CMK (cell line): Measurements from ENCODE around the gene FGGY.
"Not testable (repeated sequence)": the region's sequence is repeated elsewhere in the genome, so short reads cannot be mapped to it uniquely, and the experiment has no call there.

ENCODE experiments used
- DNase-seq: peaks from one replicate; pipeline ENCODE4 v3.0.0-alpha.2; 2010; ENCODE audit warnings: low read depth

FGGY gene

DNA sequence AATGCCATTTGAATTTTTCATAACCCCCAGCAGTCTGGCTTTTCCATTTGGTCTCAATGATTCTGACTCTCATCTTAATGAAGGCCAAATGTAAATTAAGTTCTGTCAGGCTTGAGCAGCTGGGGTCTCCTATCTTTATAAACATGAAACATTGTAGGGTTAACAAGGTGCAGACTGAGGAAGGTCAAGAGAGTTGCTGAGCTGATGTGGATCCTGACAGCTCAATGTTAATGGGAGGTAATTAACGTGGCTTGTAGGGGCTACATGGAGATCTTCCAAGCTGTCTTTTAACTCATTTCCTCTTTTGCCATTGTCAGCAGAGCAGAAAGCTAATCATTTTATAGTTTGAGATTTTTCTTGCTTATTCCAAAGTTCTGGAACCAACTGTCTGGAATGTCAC lies 55.2 kb downstream of the FGGY start:
- no peak for DNase-seq

DNA sequence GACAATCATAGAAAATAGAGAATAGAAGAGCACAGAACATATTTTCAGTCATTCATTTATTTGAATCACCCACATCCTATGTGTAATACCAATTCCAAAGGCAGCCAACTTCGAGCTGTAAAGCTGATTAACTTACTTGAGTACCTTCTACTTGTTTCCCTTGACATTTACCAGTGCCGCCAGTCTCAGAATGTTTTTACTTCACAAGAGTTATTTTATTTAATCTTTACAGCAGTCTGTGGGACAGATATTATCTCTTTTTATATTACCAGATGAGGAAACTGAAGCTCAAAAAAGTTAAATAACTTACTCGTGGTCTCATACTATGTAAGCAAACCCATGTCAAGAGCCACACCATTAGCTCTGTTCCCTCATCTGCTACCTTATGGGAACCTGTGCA lies 56.6 kb downstream of the FGGY start:
- no peak for DNase-seq

DNA sequence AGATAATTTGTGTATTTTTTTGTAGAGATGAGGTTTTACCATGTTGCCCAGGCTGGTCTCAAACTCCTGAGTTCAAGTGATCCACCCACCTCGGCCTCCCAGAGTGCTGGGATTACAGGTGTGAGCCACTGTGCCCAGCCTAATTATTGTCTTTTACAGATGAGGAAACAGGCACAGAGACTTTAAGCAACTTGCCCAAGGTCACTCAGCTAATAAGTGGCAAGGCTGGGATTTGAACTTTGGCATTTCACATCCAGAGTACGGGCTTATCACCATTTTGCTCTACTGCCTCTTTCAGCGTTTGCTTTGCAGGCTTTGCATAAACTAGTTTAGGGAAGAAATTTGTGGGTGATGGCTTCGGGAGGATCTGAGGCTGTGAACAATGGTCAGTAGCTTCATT lies 57.3 kb downstream of the FGGY start:
- not testable (repeated sequence) for DNase-seq

DNA sequence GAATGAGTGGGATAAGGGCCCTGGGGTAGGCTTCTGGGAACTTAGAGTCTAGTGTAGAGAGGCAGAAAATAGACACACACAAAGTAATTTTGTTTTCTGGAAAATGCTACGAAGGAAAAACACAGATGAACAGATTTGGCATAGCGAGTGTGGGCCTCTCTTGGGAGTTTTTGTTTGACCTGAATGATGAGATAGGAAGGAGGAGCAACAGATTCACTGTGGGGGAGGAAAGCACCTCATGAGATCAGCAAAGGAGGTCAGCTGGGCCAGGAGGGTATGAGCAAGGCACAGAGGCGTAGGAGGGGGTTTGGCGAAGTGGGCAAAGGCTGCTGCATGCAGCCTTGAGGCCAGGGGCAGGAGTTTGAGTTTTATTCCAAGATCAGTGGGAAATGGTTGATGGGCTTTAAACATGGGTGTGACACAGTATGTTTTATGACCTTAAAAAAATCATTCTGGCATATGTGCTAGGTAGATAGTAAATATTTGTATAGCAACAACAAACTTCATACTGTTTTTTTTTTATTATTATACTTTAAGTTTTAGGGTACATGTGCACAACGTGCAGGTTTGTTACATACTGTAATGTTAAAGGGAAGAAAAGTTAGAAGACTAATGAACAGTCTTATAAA lies 57.9 kb downstream of the FGGY start:
- no peak for DNase-seq

DNA sequence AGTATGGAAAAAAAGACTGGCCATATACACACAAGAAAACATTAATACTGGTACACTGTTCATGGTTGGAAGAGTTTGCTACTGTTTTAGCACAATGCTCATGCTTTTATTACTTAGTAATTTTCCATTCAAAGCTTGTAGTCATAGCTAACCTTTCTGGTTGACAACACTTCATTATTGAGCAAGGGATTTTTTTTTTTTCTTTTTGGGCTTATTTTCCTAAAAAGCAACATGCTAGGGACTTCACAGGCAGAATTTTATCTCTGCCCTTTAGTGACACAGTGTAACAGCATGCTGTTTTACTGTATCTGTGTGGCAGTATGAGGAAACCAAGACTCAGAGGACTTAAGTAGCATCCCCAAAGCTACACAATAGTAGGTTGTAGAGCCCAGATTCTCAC lies 58.5 kb downstream of the FGGY start:
- no peak for DNase-seq

DNA sequence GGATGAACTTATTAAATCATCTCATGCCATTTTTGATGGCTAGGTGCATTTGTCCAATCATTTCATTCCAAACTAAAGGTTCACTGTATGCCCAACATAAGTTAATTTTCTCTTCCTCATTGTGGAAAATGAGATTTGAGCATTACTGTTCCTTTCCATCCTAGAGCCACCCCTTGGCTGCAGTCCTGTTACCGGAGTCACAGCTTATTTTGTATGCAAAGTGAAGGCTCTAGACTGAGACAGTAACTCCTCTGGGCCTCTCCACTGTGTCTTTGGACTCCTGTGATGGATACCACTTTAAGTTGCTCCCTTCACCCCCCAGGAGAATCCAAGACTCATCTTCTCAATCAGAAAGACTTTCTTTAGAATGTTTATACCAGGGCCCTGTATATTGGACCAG lies 59.7 kb downstream of the FGGY start:
- DNase-seq: no peak

DNA sequence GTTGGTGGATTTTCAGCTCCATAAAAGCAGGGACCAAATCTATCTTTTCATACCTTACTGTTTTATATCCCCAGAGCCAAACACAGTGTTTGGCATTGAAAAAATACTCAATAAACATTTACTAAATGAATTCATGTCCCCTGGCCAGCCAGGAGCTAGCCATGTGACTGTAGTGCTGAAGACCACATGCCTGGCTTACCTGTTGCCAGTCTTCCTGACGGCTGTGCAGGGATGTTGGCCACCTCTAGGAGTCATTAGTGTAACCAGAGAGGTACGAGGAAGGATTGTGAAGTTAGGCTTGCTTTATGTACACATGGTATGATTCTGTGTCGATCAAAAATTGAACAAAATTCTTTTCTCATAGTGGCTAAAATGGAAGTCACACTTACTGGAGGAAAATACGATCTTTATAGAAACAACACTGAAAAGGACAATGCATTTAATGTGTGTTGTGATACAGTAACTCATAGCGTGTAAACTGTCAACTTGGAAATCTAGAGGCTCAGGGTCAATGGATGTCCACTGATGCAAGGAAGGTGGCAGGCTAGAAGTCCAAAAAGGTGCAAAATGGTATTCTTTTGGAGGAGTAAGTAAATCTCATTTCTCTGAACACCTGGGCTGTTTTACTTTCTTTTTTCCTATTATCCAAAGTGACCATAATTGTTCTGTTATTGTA lies 60.9 kb downstream of the FGGY start:
- no peak for DNase-seq

DNA sequence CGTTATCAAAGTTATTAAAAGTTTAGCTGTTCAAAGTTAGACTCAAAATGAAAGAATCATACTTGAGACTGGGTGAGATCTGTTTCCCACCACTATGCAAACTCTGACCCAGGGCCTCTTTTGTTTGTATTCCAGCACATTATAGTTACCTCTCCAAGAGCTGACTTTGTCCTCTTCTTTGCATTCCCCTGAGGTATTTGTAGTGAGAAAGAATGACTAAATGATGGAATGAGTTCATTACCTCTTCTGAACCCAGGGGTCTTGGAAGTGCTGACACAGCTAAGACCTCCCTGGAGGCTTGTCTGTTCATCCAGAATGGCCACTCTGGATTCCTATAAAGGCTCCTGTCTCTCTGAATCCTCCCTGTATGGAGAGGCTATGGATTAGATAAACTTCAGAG lies 62.4 kb downstream of the FGGY start:
- DNase-seq: no peak

DNA sequence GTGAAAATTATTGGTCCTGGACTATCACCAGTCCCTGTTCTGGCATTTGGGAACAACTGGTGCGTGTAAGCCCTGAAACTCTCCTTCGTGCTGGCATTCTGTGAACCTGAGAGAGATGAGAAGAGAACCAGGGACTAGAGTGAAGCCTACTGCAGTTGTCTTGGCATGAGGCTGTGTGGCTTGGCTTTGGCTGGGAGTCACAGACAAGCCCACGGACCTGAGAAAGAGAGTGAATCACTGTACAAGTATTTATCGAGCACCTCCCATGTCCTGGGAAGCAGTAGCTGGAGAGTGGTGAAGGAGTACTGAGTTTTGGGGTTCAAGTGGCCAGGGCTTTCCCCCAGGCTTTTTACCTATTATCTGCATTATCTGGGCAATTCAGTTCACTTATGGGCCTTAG lies 63.3 kb downstream of the FGGY start:
- no peak for DNase-seq

DNA sequence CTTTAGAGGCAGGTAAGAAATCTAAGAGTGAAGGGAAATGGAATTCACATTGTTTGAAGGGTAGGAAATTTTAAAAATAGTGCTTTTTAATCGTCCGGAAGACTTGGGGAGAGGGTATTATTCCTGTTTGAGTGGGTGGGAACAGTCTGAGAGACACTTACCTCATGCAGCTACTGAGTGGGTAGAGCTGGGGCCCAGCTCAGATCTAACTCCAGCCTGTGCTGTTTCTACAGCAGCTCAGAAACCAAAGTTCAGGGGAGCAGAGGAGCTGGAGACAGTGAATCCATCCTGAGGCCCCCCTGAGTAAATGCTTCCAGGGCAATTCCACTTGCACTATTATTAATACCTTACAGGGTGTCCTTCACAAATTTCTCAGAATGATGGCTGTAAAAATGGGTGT lies 63.8 kb downstream of the FGGY start:
- DNase-seq: no peak

DNA sequence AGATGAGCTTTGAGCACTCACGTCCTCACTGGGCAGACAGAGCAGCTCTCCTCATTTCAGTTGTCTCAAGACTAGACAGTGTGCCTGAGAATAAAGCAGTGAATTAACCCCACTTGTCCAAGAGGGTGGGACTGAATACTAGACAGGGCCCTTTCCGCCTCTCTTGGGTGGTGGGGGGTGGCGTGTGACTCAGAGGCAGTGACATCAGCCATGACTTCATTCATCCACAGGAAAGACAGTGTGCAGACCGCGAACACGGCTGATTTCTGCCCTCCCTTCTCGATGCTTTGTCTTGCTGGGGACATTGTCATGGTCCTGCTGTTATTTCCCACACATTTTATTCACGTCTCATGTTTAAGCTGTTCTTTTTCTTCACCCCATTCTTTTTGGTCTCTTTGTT lies 64.9 kb downstream of the FGGY start:
- no peak for DNase-seq

DNA sequence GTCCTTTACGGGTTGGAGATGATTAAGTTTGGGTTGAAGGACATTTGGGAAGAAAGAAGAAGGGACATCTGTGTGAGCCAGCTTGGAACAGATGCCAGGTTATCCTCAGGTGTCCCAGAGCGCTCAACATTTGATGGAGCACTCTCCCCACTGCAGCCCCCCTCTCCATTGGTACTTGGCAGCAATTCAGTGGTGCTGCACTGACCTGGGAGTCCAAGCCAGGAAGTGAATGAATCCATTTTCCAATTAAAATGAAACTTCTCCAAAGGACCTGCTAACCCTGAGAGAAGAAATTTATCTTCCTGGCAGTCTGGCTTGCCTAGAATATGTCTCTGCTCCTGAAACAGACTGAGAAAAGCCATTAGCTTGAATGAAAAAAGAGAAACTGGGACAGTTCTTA lies 67.1 kb downstream of the FGGY start:
- DNase-seq: no peak

DNA sequence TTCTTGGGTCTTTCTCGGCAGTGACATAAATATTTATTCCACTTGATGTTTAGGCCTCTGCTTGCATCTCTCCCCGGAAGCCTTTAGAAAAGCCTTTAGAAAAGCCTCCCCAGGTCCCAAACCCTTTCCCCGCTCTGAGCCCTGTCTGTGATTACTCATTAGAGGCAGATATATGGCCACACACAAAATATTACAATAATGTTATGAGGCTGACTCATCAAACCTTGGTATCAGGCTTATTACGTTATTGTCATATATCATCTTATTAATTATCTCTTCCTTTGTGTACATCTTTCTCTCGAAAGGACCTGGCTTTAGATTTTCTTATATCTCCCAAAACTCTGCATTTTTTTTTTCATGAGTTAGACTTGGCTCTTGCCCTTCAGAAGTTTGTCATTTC lies 69.5 kb downstream of the FGGY start:
- DNase-seq: no peak

DNA sequence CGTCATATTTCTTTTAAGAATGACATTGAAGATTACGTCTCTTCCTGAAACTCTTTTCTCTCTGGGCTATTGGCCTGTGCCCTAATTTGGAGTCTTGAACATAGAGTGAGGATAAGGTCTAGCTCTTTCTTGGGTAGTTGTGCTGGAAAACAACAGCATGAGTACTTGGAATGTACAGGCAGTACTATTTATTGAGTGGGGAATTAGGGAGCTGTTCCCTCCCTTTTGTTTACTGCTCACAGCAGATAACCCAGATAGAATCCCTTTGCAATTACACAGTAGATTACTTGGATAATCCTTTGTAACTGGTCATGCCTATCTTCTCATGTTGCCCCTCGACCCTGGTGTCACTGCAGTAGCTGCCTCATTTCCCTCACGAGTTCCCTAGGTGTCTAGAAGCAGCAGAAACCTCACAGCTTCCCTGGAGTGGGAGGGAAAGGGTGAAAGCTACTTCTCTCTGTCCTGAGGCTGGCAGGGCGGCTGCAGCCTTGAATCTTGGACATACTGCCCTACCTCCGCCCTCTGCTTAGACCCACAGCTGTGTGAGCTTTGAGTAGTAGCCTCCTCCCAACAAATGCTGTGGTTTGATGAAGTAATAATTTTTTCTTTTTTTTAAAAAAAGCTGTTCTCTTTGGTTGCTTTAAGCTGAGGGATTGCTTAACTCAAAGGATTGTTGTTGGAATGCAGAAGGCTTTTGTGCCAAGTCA lies 70.6 kb downstream of the FGGY start:
- no peak for DNase-seq

DNA sequence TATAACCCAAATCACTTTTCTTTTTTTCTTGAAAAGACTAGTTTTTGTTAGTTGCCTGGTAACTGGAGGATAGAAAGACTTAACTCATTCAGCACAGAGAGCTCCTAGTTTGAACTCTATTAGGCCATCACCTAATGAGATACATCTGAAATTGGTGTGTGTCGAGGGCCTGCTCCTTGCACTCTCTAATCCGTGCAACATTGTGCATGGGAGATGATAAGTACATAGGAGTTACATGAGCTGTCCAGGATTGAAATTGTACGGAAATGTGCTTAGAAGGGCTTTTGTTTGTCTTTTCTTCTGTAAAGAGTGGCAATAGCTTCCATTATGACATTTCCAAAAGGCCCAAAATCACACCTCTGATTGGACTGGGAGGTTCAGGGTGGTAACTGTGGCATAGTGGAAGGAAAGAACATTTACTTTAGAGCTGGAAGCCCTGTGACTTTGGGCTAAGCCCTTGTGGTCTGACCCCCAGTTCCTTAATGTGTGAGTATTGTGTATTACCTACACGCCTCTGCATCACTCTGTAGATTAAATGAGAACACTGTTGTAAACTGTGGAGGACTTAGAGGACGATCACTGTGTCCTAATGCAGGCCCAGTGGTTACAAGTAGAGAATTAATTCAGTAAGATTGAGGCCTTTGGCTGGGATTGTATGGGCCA lies 71.2 kb downstream of the FGGY start:
- no peak for DNase-seq

DNA sequence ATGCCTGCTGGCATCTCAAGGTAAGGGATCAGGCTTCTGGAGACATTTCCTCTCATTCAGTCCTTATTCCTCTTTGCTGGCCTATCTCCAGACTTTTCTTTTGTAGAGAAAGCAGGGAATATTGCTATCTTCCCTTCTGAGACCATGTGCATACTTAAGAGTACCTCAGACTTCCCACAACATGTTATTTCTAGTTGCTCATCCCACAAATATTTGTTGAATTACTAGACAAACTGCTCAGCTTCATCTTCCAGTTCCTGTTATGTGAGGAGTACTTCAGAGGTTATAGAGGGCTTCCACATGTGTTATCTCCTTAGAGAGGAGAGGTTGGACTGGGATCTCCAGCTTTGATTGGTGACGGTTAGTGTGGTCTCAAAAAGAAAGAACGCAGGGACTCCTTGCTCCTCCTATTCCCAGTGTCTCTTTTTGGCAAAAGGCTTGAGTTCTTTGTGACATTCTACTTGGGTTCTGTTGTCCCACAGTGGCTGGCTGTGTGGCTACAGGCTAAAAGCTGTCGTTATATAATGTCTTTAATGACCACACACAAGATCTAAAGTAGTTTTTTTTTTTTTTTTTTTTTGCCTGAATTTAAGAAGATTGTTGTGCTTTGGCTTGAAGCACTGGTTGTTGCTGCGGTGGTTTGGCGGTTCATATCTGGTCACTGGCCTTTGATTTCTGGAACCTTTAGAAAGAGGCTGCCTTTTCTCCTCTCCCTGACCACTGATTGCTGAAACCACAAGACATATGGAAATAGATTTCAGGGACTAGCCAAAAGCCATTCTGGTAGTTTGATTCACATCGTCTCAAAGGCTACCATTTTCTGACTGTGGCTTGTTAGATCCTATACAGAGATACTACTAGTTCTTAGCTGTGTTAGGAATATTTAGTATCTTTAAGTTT lies 78.7 kb downstream of the FGGY start:
- DNase-seq: no peak

DNA sequence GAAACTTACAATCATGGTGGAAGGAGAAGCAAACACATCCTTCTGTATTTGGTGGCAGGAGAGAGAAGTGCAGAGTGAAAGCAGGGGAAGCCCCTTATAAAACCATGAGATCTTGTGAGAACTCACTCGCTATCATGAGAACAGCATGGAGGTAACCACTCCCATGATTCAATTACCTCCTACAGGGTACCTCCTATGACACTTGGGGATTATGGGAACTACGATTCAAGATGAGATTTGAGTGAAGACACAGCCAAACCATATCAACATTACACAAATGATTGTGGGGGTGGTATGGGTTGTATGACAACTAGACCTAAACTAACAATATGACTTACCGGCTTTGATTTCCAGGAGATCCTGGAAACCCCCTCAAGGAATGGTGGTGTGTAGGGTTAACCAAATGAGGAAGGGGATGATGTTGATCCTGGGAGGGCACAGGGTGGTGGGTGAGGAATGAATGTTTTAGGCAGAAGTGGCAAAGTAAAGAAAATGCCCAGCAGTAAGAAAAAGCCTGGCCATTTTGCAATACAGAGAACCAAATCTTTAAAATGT lies 80.5 kb downstream of the FGGY start:
- no peak for DNase-seq

DNA sequence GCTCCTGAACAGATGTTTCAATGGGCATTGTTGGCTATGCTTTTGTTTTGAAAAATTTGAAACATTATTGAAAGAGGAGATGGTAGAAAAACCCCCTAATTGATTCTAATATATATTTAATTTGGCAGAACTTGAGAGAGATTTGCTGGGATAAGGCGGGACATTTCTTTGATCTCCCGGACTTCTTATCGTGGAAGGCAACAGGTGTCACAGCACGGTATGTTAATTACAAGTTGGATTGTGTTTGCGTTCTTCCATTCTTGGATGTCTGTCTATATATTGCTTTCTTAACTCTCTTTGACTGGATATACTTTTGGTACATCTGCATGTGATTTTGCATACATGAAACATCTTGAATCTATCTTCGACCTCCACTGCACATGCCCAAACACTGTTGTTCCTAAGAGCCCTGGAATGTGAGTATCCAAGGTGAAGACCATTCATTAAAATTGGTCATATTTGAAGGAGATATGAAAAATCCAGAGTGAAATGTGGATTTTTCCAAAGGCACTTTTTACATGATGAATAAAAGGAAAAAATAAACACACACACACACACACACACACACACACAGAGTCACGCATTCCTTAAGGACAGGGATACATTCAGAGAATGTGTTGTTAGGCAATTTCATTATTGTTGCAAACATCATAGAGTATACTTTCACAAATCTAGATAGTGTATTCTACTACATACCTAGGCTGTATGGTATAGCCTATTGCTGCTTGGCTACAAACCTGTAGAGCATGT lies 81.9 kb downstream of the FGGY start:
- no peak for DNase-seq

DNA sequence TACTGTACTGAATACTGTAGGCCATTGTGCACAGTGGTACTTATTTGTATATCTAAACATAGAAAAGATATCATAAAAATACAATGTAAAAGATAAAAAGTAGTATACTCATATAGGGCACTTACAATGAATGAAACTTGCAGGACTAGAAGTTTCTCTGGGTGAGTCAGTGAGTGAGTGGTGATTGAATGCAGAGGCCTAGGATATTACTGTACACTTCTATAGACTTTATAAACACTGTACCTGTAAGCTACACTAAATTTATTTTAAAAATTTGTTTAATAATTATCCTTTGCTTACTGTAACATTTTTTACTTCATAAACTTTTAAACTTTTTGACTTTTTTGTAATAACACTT lies 82.5 kb downstream of the FGGY start:
- no peak for DNase-seq

DNA sequence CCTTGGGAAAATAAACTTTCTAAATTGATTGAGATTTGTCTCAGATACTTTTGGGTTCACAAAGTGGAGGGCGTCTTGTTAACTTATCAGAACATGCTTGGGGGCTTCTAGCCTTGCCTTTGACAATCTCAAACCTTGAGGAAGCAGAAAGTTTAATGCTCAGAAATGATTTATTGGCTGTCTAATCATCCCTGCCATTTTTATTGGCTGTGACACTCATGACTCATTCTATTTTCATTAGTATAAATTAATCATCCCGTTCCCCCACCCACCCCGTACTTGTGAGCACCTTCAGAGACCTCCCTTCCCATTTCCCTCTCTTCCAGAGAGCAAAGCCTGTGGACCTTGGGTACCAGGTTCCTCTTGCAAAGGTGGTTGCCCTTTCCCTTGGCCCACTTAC lies 87.1 kb downstream of the FGGY start:
- DNase-seq: no peak

DNA sequence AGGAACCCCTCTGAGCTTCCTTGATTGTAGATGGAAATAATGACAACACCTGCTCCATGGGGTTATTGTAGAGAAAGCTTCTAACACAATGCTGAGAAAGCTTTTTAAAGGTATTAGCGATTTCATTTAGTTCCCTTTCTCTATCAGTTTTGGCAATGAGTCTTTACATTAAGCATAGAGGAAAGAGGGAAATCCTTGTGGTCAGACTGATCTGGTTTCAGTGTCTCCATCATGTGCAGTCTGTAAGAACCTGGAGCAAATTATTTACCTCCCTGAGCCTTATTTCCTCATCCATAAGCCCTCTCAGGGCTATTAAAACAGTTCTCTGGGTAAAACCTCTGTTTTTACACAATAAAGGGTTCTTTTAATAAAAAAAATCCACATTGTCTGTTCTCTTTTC lies 87.5 kb downstream of the FGGY start:
- no peak for DNase-seq
